Measurements from ENCODE around the gene ZNF224.
"Not testable (repeated sequence)": the region's sequence is repeated elsewhere in the genome, so short reads cannot be mapped to it uniquely, and the experiment has no call there.

Gene ZNF224

GRCh38 chr19:44093931-44094765 lies at the start of gene ZNF224:
Gene ZNF224 (plus strand): TSS chr19:44094361. CDS start chr19:44097874, 3,513 bp downstream.
- DNase-seq = peak; percentile 73

- peak; percentile 14 for DNase-seq
These were observed 43.2 kb upstream of the ZNF224 start for GRCh38 chr19:44050740-44051649.

- DNase-seq = peak; percentile 87
These were observed 42.3 kb upstream of the ZNF224 start, which contains the start of gene ZNF223 for GRCh38 chr19:44051650-44052402. Gene ZNF223 (plus strand): TSS chr19:44052036. CDS start chr19:44055177, 3,141 bp downstream.

GRCh38 chr19:44055870-44056269 lies 38.3 kb upstream of the ZNF224 start:
- no peak for DNase-seq

GRCh38 chr19:44059229-44059628 lies 34.9 kb upstream of the ZNF224 start:
- DNase-seq = no peak

- no peak for DNase-seq
These were observed 33.1 kb upstream of the ZNF224 start for GRCh38 chr19:44061038-44061437.

GRCh38 chr19:44066305-44066704 lies 27.9 kb upstream of the ZNF224 start:
- no peak for DNase-seq

- DNase-seq = no peak
These were observed 24.7 kb upstream of the ZNF224 start for GRCh38 chr19:44069415-44069814.

GRCh38 chr19:44071824-44072542 lies 22.2 kb upstream of the ZNF224 start, which contains the start of gene ZNF284:
Gene ZNF284 (plus strand): TSS chr19:44072159. CDS start chr19:44076390, 4,231 bp downstream.
- DNase-seq = peak; percentile 39

- DNase-seq = no peak
These were observed 21.4 kb upstream of the ZNF224 start for GRCh38 chr19:44072543-44073401.

- DNase-seq = no peak
These were observed 17.8 kb upstream of the ZNF224 start for GRCh38 chr19:44076325-44076724.

GRCh38 chr19:44092108-44092507 lies 2.1 kb upstream of the ZNF224 start:
- DNase-seq = no peak

- no peak for DNase-seq
These were observed 13.6 kb downstream of the ZNF224 start for GRCh38 chr19:44107751-44108150.

- no peak for DNase-seq
These were observed 15.3 kb downstream of the ZNF224 start for GRCh38 chr19:44109458-44109857.

- DNase-seq = peak; percentile 65
These were observed 17.8 kb downstream of the ZNF224 start for GRCh38 chr19:44111910-44112463.

GRCh38 chr19:44112802-44113137 lies 18.6 kb downstream of the ZNF224 start:
- DNase-seq = no peak

- DNase-seq = peak; percentile 96
These were observed 19.1 kb downstream of the ZNF224 start, which contains the start of gene ZNF225 for GRCh38 chr19:44113138-44113783. Gene ZNF225 (plus strand): TSS chr19:44113399. CDS start chr19:44115828, 2,429 bp downstream.

- no peak for DNase-seq
These were observed 19.7 kb downstream of the ZNF224 start for GRCh38 chr19:44113784-44114390.

GRCh38 chr19:44121162-44121561 lies 27.0 kb downstream of the ZNF224 start:
- not testable (repeated sequence) for DNase-seq

GRCh38 chr19:44131955-44132354 lies 37.8 kb downstream of the ZNF224 start:
- DNase-seq = no peak

Measured in NCI-H2081 treated with DMSO at 0.1 percent for 48 hours (cell line).